Peyer's patch (tissue), 4 donors: ENCODE data around the gene PATJ.
A peak's percentile ranks its signal among the peaks of the same experiment; 100 is the strongest.

ENCODE experiments used
- POLR2A ChIP-seq, 2 donors: fragments of 450-650 bp; IDR thresholded peaks; one replicate each; pipeline ENCODE4 v1.5.1; 2017; ENCODE audit warnings: antibody characterized with exemption in 2 of 2, mild to moderate bottlenecking in 2 of 2, moderate library complexity in 2 of 2
- TF ChIP-seq, protein P1 (sequence below), 6 experiments: fragments of 450-650 bp in 4 of 6; fragments of 200-600 bp in 2 of 6; sonication (generic) in 1 of 6; IDR thresholded peaks; one replicate each; pipeline ENCODE4 v1.5.1; 2017 to 2019; ENCODE audit warnings: antibody characterized with exemption in 6 of 6, mild to moderate bottlenecking in 3 of 6, moderate library complexity in 1 of 6

DNA sequence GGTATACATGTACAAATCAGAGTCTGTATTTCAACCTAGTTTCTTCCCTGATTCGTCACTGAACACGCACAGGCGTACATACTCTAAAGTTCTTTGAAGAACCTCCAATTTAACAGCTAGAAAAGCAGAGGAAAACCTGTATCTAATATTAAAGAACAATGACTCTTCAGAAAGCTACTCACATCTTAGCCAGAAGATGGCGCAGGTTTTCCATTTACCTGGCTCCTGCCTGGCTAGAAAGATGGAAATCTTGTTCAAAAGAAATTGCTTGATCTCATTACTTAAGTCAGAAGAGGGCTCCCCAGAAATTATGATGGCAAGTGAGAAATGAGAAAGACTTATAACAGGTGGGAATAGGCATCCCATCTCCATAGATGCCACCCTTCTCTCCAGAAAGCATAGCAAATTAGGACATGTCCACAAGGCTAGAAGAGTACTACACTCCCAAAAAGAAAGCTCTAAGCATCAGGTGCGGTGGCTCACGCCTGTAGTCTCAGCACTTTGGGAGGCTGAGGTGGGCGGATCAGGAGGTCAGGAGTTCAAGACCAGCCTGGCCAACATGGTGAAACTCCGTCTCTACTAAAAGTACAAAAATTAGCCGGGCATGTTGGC lies 433.4 kb downstream of the PATJ start:
- TF ChIP-seq, protein P1, sequence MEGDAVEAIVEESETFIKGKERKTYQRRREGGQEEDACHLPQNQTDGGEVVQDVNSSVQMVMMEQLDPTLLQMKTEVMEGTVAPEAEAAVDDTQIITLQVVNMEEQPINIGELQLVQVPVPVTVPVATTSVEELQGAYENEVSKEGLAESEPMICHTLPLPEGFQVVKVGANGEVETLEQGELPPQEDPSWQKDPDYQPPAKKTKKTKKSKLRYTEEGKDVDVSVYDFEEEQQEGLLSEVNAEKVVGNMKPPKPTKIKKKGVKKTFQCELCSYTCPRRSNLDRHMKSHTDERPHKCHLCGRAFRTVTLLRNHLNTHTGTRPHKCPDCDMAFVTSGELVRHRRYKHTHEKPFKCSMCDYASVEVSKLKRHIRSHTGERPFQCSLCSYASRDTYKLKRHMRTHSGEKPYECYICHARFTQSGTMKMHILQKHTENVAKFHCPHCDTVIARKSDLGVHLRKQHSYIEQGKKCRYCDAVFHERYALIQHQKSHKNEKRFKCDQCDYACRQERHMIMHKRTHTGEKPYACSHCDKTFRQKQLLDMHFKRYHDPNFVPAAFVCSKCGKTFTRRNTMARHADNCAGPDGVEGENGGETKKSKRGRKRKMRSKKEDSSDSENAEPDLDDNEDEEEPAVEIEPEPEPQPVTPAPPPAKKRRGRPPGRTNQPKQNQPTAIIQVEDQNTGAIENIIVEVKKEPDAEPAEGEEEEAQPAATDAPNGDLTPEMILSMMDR (IDR thresholded peaks at IDR 0.05): peak; percentile 42 to 79 (median 67)
- TF ChIP-seq POLR2A (IDR thresholded peaks at IDR 0.05): no peak
